Gastroesophageal sphincter (tissue), 4 donors: ENCODE measurements around the gene ATP23. TPM values are rescaled to one million over a fixed set of nuclear protein-coding genes. Genes with fewer than 3 reads are reported as not detected.
A peak's percentile ranks its signal among the peaks of the same experiment; 100 is the strongest.

Experiments used
- ATAC-seq: fragments of 150-250 bp; one replicate; pipeline ENCODE4 v1.9.1; 2016; ENCODE audit warnings: mild to moderate bottlenecking, moderate library complexity
- H3K27ac ChIP-seq, 4 donors: fragments of 200-600 bp; sonication (generic) in 3 of 4; 1 replicate in 3 of 4; 2 replicates in 1 of 4; pipeline ENCODE4 v1.5.1; 2016 to 2019
- H3K27me3 ChIP-seq: fragments of 200-600 bp; sonication (generic); one replicate; pipeline ENCODE4 v1.5.1; 2019
- H3K36me3 ChIP-seq, 2 donors: fragments of 200-600 bp; sonication (generic); one replicate each; pipeline ENCODE4 v1.5.1; 2019; ENCODE audit warnings: control low read depth in 1 of 2
- H3K4me1 ChIP-seq, 3 donors: fragments of 200-600 bp; sonication (generic); 1 replicate in 2 of 3; 2 replicates in 1 of 3; pipeline ENCODE4 v1.5.1; 2016 to 2019; ENCODE audit warnings: control low read depth in 2 of 3
- H3K4me3 ChIP-seq, 2 donors: fragments of 200-600 bp; sonication (generic); one replicate each; pipeline ENCODE4 v1.5.1; 2019; ENCODE audit warnings: mild to moderate bottlenecking in 1 of 2, moderate library complexity in 1 of 2
- H3K9me3 ChIP-seq, 3 donors: fragments of 200-600 bp; sonication (generic); one replicate each; pipeline ENCODE4 v1.5.1; 2017 to 2019; ENCODE audit warnings: control low read depth in 2 of 3
- EP300 ChIP-seq: sonication (generic); formaldehyde crosslinking; IDR thresholded peaks from one replicate; pipeline ENCODE4 v1.6.1; 2017; ENCODE audit warnings: antibody characterized with exemption, mild to moderate bottlenecking
- POLR2A ChIP-seq, 2 donors: fragments of 450-650 bp; IDR thresholded peaks; one replicate each; pipeline ENCODE4 v1.6.1; 2017; ENCODE audit warnings: antibody characterized with exemption in 2 of 2, mild to moderate bottlenecking in 2 of 2, moderate library complexity in 1 of 2
- POLR2AphosphoS5 ChIP-seq: sonication (generic); formaldehyde crosslinking; IDR thresholded peaks from one replicate; pipeline ENCODE4 v1.6.1; 2017; ENCODE audit warnings: antibody characterized with exemption
- WGBS, 2 donors: methylation state at CpG; one replicate each; pipeline ENCODE4 v1.1.5; 2018; ENCODE audit warnings: low coverage in 1 of 2; 5-methylcytosine and 5-hydroxymethylcytosine counted together
- total RNA-seq, 4 donors: library from RNA; depleted of rRNA; stranded (reverse); fragments of >200 nt; gene quantifications; one replicate each; pipeline ENCODE4 v1.1.0, GENCODE V29; 2016
- TF ChIP-seq, protein P1 (sequence below), 4 experiments: fragments of 200-600 bp in 2 of 4; fragments of 450-650 bp in 2 of 4; sonication (generic) in 1 of 4; IDR thresholded peaks; one replicate each; pipeline ENCODE4 v1.5.1; 2017 to 2019; ENCODE audit warnings: antibody characterized with exemption in 4 of 4, mild to moderate bottlenecking in 2 of 4, moderate library complexity in 2 of 4

The ATP23 gene
- total RNA-seq, 4 donors from 2014 or later = 7.2 to 24.4 (median 14.7) TPM

DNA sequence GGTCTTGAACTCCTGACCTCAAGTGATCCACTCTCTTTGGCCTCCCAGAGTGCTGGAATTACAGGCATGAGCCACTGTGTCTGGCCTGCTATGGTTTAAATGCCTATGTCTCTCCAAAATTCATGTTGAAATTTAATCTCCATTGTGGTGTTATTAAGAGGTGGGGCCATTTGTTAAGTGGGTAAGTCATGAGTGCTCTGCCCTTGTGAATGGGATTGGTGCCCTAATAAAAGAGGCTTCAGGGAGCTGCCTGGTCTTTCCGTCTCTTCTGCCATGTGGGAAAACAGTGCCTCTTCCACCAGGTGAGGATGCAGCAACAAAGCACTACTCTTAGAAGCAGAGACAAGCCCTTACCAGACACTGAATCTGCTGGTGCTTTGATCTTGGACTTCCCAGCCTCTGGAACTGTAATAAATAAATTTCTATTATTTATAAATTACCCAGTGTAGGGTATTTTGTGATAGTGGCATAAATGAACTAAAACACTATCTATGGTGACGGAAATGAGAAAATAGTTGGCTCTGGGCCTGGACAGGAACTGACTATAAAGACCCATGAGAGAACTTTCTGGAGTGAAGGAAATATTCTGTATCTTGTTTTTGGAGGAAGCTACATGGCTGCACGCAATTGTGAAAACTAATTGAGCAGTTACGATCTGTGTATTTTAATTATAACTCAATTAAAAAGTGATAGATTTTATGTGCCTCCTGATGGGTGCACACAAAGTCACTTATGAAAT lies 12.1 kb upstream of the ATP23 start:
- WGBS, 2 donors = 61 to 80% methylated on average over 1 to 3 of the region's 4 CpGs

DNA sequence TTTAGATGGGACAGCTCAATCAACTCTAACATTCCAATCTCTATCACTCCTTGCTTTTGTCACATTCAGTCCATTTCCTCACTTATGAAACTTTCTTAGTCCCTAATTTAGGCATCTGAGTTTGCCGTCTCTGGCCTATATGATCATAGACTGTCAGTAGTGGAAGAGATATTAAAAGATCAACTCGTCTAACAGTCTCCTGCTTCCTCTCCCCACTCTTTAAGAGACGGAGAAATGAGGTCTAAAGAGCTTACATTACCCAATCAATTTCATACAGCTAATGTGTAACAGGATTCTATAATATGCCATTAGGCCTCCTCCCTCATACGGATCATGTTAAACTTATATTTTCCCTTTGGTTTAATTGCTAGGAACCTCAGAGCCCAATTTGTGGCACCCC lies 6.5 kb upstream of the ATP23 start:
- WGBS, 2 donors = 67 to 74% methylated on average over 1 to 4 of the region's 4 CpGs

More for the DNA sequence above, 12.1 kb upstream of the ATP23 start:
- Histone ChIP-seq H3K36me3 (peaks cover 0 to 8% of the 10 kb centered on the region in 2 donors), H3K27ac (no peak overlapping the region), H3K9me3 (no peaks in the 10 kb centered on the region), H3K4me1 (no peaks in the 10 kb centered on the region), H3K27me3 (no peaks in the 10 kb centered on the region), H3K4me3 (no peak overlapping the region)
- TF ChIP-seq POLR2AphosphoS5 (no peak), EP300 (no peak), POLR2A (IDR thresholded peaks at IDR 0.05) (no peak)
- TF ChIP-seq, protein P1, sequence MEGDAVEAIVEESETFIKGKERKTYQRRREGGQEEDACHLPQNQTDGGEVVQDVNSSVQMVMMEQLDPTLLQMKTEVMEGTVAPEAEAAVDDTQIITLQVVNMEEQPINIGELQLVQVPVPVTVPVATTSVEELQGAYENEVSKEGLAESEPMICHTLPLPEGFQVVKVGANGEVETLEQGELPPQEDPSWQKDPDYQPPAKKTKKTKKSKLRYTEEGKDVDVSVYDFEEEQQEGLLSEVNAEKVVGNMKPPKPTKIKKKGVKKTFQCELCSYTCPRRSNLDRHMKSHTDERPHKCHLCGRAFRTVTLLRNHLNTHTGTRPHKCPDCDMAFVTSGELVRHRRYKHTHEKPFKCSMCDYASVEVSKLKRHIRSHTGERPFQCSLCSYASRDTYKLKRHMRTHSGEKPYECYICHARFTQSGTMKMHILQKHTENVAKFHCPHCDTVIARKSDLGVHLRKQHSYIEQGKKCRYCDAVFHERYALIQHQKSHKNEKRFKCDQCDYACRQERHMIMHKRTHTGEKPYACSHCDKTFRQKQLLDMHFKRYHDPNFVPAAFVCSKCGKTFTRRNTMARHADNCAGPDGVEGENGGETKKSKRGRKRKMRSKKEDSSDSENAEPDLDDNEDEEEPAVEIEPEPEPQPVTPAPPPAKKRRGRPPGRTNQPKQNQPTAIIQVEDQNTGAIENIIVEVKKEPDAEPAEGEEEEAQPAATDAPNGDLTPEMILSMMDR (IDR thresholded peaks at IDR 0.05) = no peak
- no peak for ATAC-seq

DNA sequence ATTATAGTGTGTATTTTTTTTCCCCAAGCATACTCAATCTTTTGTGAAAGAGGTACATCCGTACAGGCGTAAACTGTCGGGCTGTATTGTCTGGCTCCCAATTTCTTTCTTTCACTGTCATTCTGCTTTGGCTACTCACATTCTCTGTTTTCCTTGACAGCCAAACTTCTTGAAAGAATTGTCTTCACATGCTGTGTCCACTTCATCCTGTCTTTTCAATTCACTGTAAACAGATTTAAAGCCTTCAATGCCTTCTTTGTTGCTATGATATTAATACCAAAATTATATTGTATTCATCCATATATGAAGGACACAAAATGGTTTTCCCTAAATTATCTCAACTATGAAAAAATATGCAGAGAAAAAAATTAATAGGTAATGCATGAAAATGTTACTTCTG lies 6.0 kb upstream of the ATP23 start:
- 69 to 95% methylated on average over 3 of the region's 3 CpGs for WGBS, 2 donors
- H3K27ac ChIP-seq = peak overlapping the region in 2 of 4 donors; percentile 79 to 80
- H3K27me3 ChIP-seq = no peaks in the 10 kb centered on the region
- peaks cover 0 to 8% of the 10 kb centered on the region in 2 donors for H3K36me3 ChIP-seq
- H3K9me3 ChIP-seq = no peaks in the 10 kb centered on the region
- peaks cover 0 to 17% (median 3%) of the 10 kb centered on the region in 3 donors for H3K4me1 ChIP-seq
- no peak for TF ChIP-seq EP300
- no peak for TF ChIP-seq POLR2A (IDR thresholded peaks at IDR 0.05)
- TF ChIP-seq, protein P1 (IDR thresholded peaks at IDR 0.05) = no peak
- TF ChIP-seq POLR2AphosphoS5 = no peak
- no peak for ATAC-seq
- peak overlapping the region; percentile 67 to 83 for H3K4me3 ChIP-seq

More for the DNA sequence above, 6.5 kb upstream of the ATP23 start:
- Histone ChIP-seq H3K36me3 (peaks cover 0 to 8% of the 10 kb centered on the region in 2 donors), H3K27ac (no peak overlapping the region), H3K27me3 (no peaks in the 10 kb centered on the region), H3K4me1 (peaks cover 0 to 16% (median 3%) of the 10 kb centered on the region in 3 donors), H3K9me3 (no peaks in the 10 kb centered on the region), H3K4me3 (no peak overlapping the region)
- no peak for TF ChIP-seq POLR2AphosphoS5
- no peak for TF ChIP-seq POLR2A (IDR thresholded peaks at IDR 0.05)
- no peak for TF ChIP-seq EP300
- TF ChIP-seq, protein P1 (IDR thresholded peaks at IDR 0.05) = no peak
- ATAC-seq = no peak

- Histone ChIP-seq H3K36me3 (peaks cover 0 to 8% of the 10 kb centered on the region in 2 donors), H3K4me3 (peak overlapping the region; percentile 67 to 83), H3K4me1 (peaks cover 0 to 24% (median 8%) of the 10 kb centered on the region in 3 donors), H3K27ac (peak overlapping the region; percentile 12 to 80 (median 76)), H3K9me3 (no peaks in the 10 kb centered on the region), H3K27me3 (no peaks in the 10 kb centered on the region)
- TF ChIP-seq, protein P1 (IDR thresholded peaks at IDR 0.05) = no peak
- TF ChIP-seq POLR2A (IDR thresholded peaks at IDR 0.05) = peak in 1 of 2 donors; percentile 13
- no peak for TF ChIP-seq EP300
- peak; percentile 49 for TF ChIP-seq POLR2AphosphoS5
- ATAC-seq = peak; percentile 97
- 1 to 3% methylated on average over 24 to 29 of the region's 29 CpGs for WGBS, 2 donors
Observed at GRCh38 chr12:57935839-57936512, 5.4 kb upstream of the ATP23 start.
